Neutrophil (primary cell): ENCODE data around the gene OR10H5.
"Not testable (repeated sequence)": the region's sequence is repeated elsewhere in the genome, so short reads cannot be mapped to it uniquely, and the experiment has no call there.

ENCODE experiments used
- H3K27ac ChIP-seq: fragments of 200-600 bp; sonication (generic); 2 replicates; pipeline ENCODE4 v1.5.1; 2016; ENCODE audit warnings: mild to moderate bottlenecking, moderate library complexity
- H3K27me3 ChIP-seq: fragments of 200-600 bp; sonication (generic); 2 replicates; pipeline ENCODE4 v1.6.0; 2016; ENCODE audit warnings: mild to moderate bottlenecking
- H3K36me3 ChIP-seq: fragments of 200-600 bp; sonication (generic); 2 replicates; pipeline ENCODE4 v1.5.1; 2017
- H3K4me1 ChIP-seq, 2 experiments: fragments of 200-600 bp in 1 of 2; sonication (generic) in 1 of 2; 1 replicate in 1 of 2; 2 replicates in 1 of 2; pipeline versions ENCODE4 v1.5.1 to v1.6.1; 2013 to 2016; ENCODE audit warnings: low read depth in 1 of 2, low read length in 1 of 2, mild to moderate bottlenecking in 1 of 2, moderate library complexity in 1 of 2; ENCODE audit not compliant: control insufficient read depth in 1 of 2, insufficient read depth in 1 of 2
- H3K4me3 ChIP-seq, 2 experiments: fragments of 200-600 bp in 1 of 2; sonication (generic) in 1 of 2; 1 replicate in 1 of 2; 2 replicates in 1 of 2; pipeline ENCODE4 v1.5.1; 2013 to 2016; ENCODE audit warnings: low read depth in 1 of 2, low read length in 1 of 2, mild to moderate bottlenecking in 1 of 2, moderate library complexity in 1 of 2
- H3K9me3 ChIP-seq: fragments of 200-600 bp; sonication (generic); 2 replicates; pipeline ENCODE4 v1.5.1; 2016
- TF ChIP-seq, protein P1 (sequence below): fragments of 200-600 bp; sonication (generic); IDR thresholded peaks from 2 replicates; pipeline ENCODE4 v1.5.1; 2016; ENCODE audit warnings: antibody characterized with exemption

OR10H5 gene

DNA sequence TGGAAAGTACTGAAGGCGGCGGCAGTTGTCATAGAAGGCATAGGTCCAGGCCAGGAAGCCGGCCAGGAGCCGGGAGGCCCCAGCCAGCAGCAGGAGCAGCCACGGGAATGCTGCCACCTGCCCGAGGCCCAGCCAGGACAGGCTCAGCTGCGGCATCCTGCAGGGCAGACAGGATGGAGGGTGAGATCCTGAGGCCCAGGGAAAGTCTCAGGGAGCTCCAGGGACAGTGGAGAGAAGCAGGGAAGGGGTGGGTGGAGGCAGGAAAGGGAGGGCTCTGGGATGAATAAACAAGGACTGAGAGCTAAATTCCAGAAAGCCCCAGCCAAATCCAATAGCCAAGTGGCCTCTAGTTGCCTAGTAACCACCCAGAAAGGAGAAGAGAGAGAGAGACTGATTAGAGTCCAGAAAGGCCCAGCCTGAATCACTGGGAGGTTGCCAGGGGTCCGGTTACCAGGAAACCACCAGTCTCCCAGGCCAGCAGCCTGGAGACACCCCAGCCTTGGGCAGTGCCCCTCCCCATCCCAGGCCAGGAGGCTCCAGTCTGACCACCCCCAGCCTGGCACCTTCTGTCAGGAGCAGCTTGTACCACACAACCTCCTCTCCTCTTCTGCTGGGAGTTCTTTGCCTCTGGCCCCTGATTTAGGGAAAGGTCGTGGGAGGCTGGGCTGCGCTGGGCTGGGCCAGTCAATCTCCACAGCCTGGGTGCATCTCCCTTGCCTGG is 7.5 kb upstream of the OR10H5 start:
- Histone ChIP-seq H3K36me3 (no peaks in the 10 kb centered on the region), H3K4me3 (no peak overlapping the region), H3K27me3 (peaks cover 35% of the 10 kb centered on the region), H3K4me1 (no peaks in the 10 kb centered on the region), H3K9me3 (no peaks in the 10 kb centered on the region), H3K27ac (no peak overlapping the region)
- TF ChIP-seq, protein P1, sequence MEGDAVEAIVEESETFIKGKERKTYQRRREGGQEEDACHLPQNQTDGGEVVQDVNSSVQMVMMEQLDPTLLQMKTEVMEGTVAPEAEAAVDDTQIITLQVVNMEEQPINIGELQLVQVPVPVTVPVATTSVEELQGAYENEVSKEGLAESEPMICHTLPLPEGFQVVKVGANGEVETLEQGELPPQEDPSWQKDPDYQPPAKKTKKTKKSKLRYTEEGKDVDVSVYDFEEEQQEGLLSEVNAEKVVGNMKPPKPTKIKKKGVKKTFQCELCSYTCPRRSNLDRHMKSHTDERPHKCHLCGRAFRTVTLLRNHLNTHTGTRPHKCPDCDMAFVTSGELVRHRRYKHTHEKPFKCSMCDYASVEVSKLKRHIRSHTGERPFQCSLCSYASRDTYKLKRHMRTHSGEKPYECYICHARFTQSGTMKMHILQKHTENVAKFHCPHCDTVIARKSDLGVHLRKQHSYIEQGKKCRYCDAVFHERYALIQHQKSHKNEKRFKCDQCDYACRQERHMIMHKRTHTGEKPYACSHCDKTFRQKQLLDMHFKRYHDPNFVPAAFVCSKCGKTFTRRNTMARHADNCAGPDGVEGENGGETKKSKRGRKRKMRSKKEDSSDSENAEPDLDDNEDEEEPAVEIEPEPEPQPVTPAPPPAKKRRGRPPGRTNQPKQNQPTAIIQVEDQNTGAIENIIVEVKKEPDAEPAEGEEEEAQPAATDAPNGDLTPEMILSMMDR = no peak

DNA sequence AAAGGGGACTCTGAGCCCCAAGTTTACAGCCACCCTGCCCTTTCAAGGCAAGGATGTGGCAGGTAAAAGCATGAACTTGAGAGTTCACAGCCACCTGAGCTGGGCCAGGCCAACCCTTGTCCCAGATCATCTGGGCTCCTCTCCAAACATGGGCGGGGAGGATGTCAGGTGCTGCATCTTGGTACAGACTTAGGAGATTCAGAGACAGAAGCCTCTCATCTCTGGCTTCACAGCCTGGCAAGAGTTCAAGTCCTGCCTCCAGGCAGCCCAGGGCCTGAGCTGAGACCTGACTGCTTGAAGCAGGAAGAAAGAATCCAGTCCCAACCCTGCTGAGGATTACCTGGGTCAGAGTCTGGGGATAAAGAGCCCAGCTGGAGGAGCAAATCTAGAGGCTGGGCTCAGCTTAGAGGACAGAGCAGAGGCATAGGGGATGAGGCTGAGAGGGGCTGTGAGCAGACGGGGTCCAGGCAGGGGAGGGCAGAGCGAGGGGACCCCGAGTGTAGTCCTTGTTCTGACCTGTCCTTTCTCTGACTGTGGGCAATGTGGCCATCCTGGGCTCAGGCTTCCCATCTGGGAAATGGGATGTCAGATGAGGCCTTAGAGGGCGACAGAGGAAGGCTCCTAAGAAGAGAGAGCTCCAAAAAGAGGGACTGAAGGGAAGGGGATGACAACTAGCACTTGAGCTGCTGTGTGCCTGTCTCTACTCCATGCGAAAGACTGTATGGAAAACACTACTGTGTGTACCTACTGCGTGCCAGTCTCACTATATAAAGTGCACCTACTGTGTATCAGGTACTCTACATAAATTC is 6.6 kb upstream of the OR10H5 start:
- Histone ChIP-seq H3K36me3 (no peaks in the 10 kb centered on the region), H3K4me1 (no peaks in the 10 kb centered on the region), H3K4me3 (no peak overlapping the region), H3K27me3 (peaks cover 32% of the 10 kb centered on the region), H3K9me3 (no peaks in the 10 kb centered on the region), H3K27ac (no peak overlapping the region)
- TF ChIP-seq, protein P1 = no peak

DNA sequence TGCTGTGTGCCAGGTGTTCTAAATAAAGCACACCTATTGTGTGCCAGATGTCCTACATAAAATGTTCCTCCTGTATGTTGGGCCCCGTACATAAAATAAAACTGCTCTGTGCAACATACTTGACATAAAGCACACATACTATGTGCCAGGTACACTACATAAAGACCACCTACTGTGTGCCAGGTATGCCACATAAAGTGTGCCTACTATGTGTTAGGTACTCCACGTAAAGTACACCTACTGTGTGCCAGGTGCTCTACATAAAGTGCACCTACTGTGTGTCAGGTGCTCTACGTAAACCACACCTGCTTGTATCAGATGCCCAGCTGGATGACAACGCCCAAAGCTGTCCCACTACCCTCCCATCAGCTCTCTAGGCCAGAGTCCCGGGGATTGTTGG is 5.8 kb upstream of the OR10H5 start:
- TF ChIP-seq, protein P1 = no peak
- H3K4me1 ChIP-seq = no peaks in the 10 kb centered on the region

DNA sequence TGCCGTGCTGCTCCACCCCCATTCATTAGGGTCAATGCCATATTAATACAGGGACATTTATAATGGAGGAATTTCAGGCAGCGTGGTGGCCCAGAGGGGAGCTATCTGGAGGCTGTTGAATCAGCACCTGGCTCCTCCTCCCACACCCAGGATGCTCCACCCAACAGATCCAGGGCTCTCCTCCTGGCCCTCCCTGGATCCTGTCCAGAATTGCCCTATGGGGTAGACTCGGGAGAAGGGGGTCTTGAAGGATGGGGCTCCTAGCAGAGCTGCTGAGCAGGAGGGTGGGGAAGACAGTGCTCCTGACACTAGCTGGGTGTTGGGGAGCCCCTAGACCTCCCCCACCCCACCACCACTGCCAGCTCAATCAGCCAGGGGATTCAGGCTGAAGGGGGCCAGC is 5.2 kb upstream of the OR10H5 start:
- H3K4me1 ChIP-seq = no peaks in the 10 kb centered on the region
- no peak overlapping the region for H3K27ac ChIP-seq
- H3K9me3 ChIP-seq = no peaks in the 10 kb centered on the region
- H3K4me3 ChIP-seq = no peak overlapping the region
- peaks cover 27% of the 10 kb centered on the region for H3K27me3 ChIP-seq
- H3K36me3 ChIP-seq = no peaks in the 10 kb centered on the region
- TF ChIP-seq, protein P1 = no peak

More for the DNA sequence above, 5.8 kb upstream of the OR10H5 start:
- Histone ChIP-seq H3K27ac (no peak overlapping the region), H3K36me3 (no peaks in the 10 kb centered on the region), H3K27me3 (peaks cover 27% of the 10 kb centered on the region), H3K9me3 (no peaks in the 10 kb centered on the region), H3K4me3 (no peak overlapping the region)

DNA sequence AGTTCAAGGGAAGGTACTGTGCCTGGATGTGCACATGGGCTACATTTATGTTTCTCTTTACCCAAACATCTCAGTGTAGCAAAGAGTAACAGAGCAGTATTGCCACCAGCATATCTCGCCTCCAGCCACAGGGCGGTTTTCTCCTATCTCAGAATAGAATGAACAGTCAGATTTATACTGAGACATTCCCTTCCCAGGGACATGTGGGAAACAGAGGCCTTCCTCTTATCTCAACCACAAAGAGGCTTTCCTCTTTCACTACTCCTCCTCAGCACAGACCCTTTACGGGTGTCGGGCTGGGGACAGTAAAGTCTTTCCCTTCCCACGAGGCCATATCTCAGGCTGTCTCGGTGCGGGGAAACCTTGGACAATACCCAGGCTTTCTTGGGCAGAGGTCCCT is 4.6 kb upstream of the OR10H5 start:
- not testable (repeated sequence) for H3K4me3 ChIP-seq, H3K27ac ChIP-seq, H3K4me1 ChIP-seq, H3K9me3 ChIP-seq, H3K36me3 ChIP-seq
- H3K27me3 ChIP-seq = peaks cover 27% of the 10 kb centered on the region
